Thyroid gland (tissue), 4 donors: ENCODE data around the gene CAMTA1. TPM values are rescaled to one million over a fixed set of nuclear protein-coding genes. Genes with fewer than 3 reads are reported as not detected.
A peak's percentile ranks its signal among the peaks of the same experiment; 100 is the strongest.

Experiments used
- DNase-seq, 2 donors: peaks; one replicate each; pipeline ENCODE4 v3.0.0-alpha.2; 2019
- H3K27ac ChIP-seq, 3 donors: fragments of 200-600 bp; sonication (generic); 1 replicate in 2 of 3; 2 replicates in 1 of 3; pipeline ENCODE4 v1.5.1; 2016 to 2019; ENCODE audit warnings: mild to moderate bottlenecking in 1 of 3, moderate library complexity in 1 of 3
- H3K27me3 ChIP-seq: fragments of 200-600 bp; sonication (generic); one replicate; pipeline ENCODE4 v1.5.1; 2019
- H3K36me3 ChIP-seq, 2 donors: fragments of 200-600 bp; sonication (generic); one replicate each; pipeline ENCODE4 v1.5.1; 2016 to 2019
- H3K4me1 ChIP-seq, 2 donors: fragments of 200-600 bp; sonication (generic); one replicate each; pipeline ENCODE4 v1.5.1; 2017 to 2019
- H3K4me3 ChIP-seq, 3 donors: fragments of 200-600 bp; sonication (generic); replicated peaks in 1 of 3; 1 replicate in 2 of 3; 2 replicates in 1 of 3; pipeline ENCODE4 v1.5.1; 2016; ENCODE audit warnings: mild to moderate bottlenecking in 1 of 3
- H3K9me3 ChIP-seq: fragments of 200-600 bp; sonication (generic); one replicate; pipeline ENCODE4 v1.5.1; 2017
- POLR2A ChIP-seq, 2 donors: fragments of 450-650 bp; IDR thresholded peaks; one replicate each; pipeline ENCODE4 v1.6.1; 2017; ENCODE audit warnings: antibody characterized with exemption in 2 of 2, mild to moderate bottlenecking in 2 of 2, moderate library complexity in 1 of 2
- WGBS, 2 donors: methylation state at CpG; one replicate each; pipeline ENCODE4 v1.1.5; 2017; 5-methylcytosine and 5-hydroxymethylcytosine counted together
- intact Hi-C: fragments of 100-400 bp; cut with DNase I; formaldehyde crosslinking; loops from one replicate; pipeline ENCODE4 v1.15.1; 2023
- total RNA-seq, 4 donors: library from RNA; depleted of rRNA; stranded (reverse); fragments of >200 nt; gene quantifications; one replicate each; pipeline ENCODE4 v1.2.3, GENCODE V29; 2016
- TF ChIP-seq, protein P1 (sequence below), 6 experiments: fragments of 200-600 bp in 3 of 6; fragments of 450-650 bp in 3 of 6; sonication (generic) in 3 of 6; IDR thresholded peaks; one replicate each; pipeline ENCODE4 v1.5.1; 2016 to 2019; ENCODE audit warnings: antibody characterized with exemption in 6 of 6, mild to moderate bottlenecking in 2 of 6, inconsistent platforms in 1 of 6, moderate library complexity in 1 of 6

The CAMTA1 gene
- total RNA-seq, 4 donors from 2014 or later: 63.9 to 124 (median 101) TPM

DNA sequence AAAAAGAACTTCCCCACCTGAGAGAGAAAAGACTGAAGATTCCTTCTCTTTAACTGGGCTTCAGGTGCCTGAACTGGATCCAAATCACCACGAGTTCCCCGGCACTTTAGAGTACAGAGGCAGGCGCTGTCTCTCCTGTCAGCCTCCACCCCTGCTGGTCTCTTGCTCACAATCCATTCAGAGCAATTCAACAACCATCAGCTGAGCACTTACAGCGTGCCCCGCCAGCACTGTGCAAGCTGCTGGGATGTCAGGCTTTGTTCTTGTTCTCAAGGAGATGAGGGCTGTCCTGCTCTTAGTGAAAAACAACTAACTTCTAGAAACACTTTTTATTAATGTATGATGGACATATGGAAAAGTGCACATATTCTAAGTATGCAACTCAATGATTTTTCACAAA, 917.1 kb downstream of the CAMTA1 start:
- no peak overlapping the region for H3K27ac ChIP-seq
- WGBS, 2 donors: 13 to 23% methylated on average over 4 to 5 of the region's 5 CpGs
- no peaks in the 10 kb centered on the region for H3K9me3 ChIP-seq
- peaks cover 0 to 9% of the 10 kb centered on the region in 2 donors for H3K4me1 ChIP-seq
- H3K36me3 ChIP-seq: no peaks in the 10 kb centered on the region
- DNase-seq: no peak
- intact Hi-C loops: no loop called here
- H3K27me3 ChIP-seq: no peaks in the 10 kb centered on the region
- H3K4me3 ChIP-seq: no peak overlapping the region
- no peak for TF ChIP-seq POLR2A (IDR thresholded peaks at IDR 0.05)
- TF ChIP-seq, protein P1, sequence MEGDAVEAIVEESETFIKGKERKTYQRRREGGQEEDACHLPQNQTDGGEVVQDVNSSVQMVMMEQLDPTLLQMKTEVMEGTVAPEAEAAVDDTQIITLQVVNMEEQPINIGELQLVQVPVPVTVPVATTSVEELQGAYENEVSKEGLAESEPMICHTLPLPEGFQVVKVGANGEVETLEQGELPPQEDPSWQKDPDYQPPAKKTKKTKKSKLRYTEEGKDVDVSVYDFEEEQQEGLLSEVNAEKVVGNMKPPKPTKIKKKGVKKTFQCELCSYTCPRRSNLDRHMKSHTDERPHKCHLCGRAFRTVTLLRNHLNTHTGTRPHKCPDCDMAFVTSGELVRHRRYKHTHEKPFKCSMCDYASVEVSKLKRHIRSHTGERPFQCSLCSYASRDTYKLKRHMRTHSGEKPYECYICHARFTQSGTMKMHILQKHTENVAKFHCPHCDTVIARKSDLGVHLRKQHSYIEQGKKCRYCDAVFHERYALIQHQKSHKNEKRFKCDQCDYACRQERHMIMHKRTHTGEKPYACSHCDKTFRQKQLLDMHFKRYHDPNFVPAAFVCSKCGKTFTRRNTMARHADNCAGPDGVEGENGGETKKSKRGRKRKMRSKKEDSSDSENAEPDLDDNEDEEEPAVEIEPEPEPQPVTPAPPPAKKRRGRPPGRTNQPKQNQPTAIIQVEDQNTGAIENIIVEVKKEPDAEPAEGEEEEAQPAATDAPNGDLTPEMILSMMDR (IDR thresholded peaks at IDR 0.05): no peak

DNA sequence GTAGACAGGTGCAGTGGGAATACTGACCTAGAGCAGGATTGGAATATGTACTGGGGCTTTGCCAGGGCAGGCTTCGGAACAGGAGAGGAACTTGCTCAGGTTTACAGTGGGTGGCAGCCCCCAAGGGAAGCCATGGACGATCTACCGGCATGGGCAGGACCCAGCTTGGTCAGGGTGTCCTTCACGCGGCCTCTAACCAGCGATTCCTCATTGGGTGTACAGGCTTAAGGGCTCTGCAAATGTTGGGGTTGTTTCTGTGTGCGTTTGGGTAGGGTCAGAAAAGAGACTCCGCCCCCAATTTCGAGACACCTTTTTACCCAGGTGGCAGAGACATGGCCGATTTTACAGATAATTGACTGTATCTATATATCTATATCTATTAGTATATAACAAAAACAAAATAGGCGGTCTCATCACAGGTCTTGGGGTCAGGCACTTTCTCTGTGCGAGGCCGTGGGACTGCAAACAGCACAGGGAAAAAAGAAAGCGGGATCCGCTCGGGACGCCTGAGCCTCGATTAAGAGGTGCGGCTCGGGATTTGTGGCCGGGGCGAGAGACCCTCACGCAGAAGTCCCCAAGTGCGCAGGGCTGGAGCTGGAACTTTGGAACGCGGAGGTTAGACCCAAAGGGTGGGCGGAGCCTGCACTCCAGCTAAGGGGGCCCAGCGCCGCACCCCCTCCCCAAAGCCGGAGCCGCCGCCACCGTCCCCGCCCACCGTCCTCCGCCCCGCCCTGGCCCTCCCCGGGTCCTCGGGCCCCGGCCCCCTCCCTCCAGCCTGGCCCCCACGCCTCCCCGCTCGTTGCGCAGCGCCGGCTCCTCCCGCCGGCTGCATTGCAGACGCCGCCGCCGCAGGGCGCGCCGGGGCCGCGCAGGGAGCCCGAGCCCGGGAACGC, 918.3 kb downstream of the CAMTA1 start:
- 12 to 14% methylated on average over 27 to 29 of the region's 60 CpGs for WGBS, 2 donors
- Histone ChIP-seq H3K4me3 (peak overlapping the region in 1 of 3 donors; percentile 17), H3K36me3 (no peaks in the 10 kb centered on the region), H3K27ac (no peak overlapping the region), H3K4me1 (peaks cover 0 to 9% of the 10 kb centered on the region in 2 donors), H3K9me3 (no peaks in the 10 kb centered on the region), H3K27me3 (no peaks in the 10 kb centered on the region)
- intact Hi-C loops: no loop called here
- DNase-seq: peak in 1 of 2 donors; percentile 18
- TF ChIP-seq POLR2A (IDR thresholded peaks at IDR 0.05): no peak
- TF ChIP-seq, protein P1 (IDR thresholded peaks at IDR 0.05): no peak

DNA sequence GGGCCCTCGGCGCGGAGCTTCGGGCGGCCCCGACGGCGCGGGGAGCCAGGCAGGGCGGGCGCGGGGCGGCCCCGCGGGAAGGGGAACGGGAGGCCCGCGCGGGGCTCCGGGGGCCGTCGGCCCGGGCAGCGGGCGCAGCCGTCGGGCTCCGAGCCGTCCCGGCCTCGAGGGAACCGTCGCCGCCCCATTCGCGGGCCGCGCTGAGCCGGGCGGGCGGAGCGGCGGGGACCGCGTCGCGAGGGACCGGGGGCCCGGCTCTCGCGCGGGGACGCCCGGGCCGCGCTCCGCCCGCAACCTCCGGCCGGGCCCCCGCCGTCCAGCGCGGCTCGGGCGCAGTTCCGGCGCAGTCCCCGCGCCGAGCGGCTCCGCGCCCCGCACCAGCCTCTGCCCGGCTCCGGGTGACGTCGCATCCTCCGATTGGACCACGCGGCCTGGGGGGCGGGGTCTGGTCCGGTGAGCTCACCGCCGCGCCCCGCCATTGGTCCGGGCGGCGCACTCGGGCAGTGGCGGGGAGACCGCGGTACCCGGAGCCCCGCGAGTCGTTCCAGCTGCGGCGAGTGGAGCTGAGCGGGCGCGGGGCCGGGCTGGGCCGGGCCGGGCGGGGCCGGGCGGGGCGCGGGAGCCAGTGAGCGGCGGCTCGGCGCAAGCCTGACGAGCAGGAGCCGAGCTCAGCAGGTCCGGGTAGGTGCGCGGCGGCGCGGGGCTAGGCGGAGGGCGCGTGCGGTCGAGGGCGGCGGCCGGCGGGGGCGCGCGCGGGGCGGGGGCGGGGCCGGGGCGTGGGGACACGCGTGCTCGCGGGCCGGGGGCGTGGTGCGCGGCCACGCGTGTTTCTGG, 919.2 kb downstream of the CAMTA1 start:
- no peaks in the 10 kb centered on the region for H3K9me3 ChIP-seq
- 0 to 3% methylated on average over 7 to 9 of the region's 151 CpGs for WGBS, 2 donors
- peaks cover 0 to 9% of the 10 kb centered on the region in 2 donors for H3K4me1 ChIP-seq
- TF ChIP-seq POLR2A (IDR thresholded peaks at IDR 0.05): peak in 1 of 2 donors; percentile 63
- TF ChIP-seq, protein P1 (IDR thresholded peaks at IDR 0.05): no peak
- no peak overlapping the region for H3K27ac ChIP-seq
- peak; percentile 90 to 91 for DNase-seq
- no peaks in the 10 kb centered on the region for H3K27me3 ChIP-seq
- H3K4me3 ChIP-seq: peak overlapping the region in 1 of 3 donors; percentile 32
- no peaks in the 10 kb centered on the region for H3K36me3 ChIP-seq
- intact Hi-C loops: no loop called here

DNA sequence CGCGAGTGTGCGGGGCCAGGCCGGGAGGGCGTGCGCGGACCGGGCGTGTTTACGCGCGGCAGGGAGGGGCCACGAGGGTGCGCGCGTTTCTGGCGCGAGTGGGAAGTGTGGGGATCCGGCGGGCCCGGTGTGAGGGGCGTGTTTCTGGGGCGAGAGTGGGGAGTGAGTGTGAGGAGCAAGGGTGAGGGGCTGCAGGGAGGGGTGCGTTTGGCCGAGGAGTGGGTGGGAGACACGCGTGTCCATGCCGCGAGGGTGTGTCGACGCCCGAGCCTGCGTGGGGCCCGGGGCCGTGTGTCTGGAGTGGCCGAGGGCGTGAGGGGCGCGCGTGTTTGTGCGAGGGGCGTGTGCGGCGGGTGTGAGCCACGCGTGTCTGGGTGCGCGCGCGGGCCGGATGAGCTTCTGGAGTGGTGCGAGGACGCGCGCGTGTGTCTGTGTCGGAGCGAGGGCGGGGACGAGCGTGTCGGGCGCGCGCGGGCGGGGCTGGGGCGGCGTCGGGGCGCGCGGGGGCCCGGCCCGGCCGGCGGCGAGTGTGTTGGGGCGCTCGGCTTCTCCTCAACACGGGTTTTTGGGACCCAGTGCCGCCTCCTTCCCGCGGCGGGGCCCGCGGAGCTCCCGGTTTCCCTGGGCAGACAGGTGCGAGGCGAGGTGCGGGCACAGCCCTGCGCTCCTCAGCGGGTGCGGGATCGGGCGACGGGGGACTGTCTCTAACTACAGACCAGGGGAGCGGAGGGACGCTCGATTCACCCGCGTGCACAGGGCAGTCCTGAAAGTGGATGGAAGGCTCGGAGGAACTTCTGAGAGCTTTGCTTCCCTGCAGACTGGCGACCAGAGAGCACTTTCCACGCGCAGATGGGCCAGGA, 920.0 kb downstream of the CAMTA1 start:
- intact Hi-C loops: no loop called here
- no peaks in the 10 kb centered on the region for H3K36me3 ChIP-seq
- no peak for TF ChIP-seq POLR2A (IDR thresholded peaks at IDR 0.05)
- TF ChIP-seq, protein P1 (IDR thresholded peaks at IDR 0.05): no peak
- peaks cover 0 to 9% of the 10 kb centered on the region in 2 donors for H3K4me1 ChIP-seq
- H3K27me3 ChIP-seq: no peaks in the 10 kb centered on the region
- H3K9me3 ChIP-seq: no peaks in the 10 kb centered on the region
- peak in 1 of 2 donors; percentile 14 for DNase-seq
- 4 to 8% methylated on average over 5 to 40 of the region's 106 CpGs for WGBS, 2 donors
- peak overlapping the region in 1 of 3 donors; percentile 32 for H3K4me3 ChIP-seq
- no peak overlapping the region for H3K27ac ChIP-seq
